ENCODE data around the gene TIMM13. TPM values are rescaled to one million over a fixed set of nuclear protein-coding genes. Genes with fewer than 3 reads are reported as not detected.

Gene TIMM13
- total RNA-seq, 6 donors from 2014 or later, result 26.2 to 82.3 (median 40.0) TPM

DNA sequence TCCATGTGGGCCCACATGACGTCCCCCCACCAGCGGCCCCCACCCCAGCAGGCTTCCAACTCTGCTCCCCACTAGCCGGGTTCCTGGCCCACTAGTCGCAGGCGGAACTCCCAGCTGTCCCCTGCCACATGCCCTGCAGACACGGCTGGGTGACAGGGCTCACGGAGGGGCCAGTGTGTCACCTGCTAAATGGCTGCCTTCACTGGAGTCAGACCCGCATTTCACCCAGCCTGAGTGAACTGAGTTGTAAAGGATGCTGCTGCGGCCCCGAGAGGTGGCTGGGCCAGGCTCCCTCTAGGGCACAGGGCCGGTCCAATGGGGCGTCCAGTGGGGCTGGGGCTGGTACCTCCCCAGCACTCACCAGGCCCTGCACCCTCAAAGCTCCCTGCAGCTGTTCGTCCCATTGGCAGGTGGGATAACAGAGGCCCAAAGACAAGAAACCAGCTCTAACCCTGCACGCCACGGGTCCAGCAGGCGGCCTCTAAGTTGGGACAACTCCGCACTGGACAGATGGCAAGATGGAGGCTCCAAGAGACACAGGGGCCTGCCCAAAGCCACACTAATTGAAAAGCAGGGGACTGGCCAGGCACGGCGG, 26.1 kb upstream of the TIMM13 start:
- H3K4me3 ChIP-seq, result no peak overlapping the region
- H3K27me3 ChIP-seq, result no peaks in the 10 kb centered on the region
- H3K36me3 ChIP-seq, result peaks cover 0 to 5% (median 0%) of the 10 kb centered on the region in 4 donors
- WGBS, 2 donors, result 92 to 100% methylated on average over 5 to 9 of the region's 19 CpGs
- DNase-seq (no peak), ATAC-seq (ENCODE audit: low FRiP score in 2 of 2) (no peak)
- H3K4me1 ChIP-seq, result peaks cover 9 to 23% (median 15%) of the 10 kb centered on the region in 4 donors
- no peaks in the 10 kb centered on the region for H3K9me3 ChIP-seq
- TF ChIP-seq, protein P1, sequence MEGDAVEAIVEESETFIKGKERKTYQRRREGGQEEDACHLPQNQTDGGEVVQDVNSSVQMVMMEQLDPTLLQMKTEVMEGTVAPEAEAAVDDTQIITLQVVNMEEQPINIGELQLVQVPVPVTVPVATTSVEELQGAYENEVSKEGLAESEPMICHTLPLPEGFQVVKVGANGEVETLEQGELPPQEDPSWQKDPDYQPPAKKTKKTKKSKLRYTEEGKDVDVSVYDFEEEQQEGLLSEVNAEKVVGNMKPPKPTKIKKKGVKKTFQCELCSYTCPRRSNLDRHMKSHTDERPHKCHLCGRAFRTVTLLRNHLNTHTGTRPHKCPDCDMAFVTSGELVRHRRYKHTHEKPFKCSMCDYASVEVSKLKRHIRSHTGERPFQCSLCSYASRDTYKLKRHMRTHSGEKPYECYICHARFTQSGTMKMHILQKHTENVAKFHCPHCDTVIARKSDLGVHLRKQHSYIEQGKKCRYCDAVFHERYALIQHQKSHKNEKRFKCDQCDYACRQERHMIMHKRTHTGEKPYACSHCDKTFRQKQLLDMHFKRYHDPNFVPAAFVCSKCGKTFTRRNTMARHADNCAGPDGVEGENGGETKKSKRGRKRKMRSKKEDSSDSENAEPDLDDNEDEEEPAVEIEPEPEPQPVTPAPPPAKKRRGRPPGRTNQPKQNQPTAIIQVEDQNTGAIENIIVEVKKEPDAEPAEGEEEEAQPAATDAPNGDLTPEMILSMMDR (IDR thresholded peaks at IDR 0.05), result no peak
- TF ChIP-seq EP300 (IDR thresholded peaks at IDR 0.05) (no peak), POLR2AphosphoS5 (IDR thresholded peaks at IDR 0.05) (no peak), POLR2A (IDR thresholded peaks at IDR 0.05) (no peak)
- H3K27ac ChIP-seq, result no peak overlapping the region

- ATAC-seq (ENCODE audit: low FRiP score in 2 of 2) (no peak), DNase-seq (peak in 1 of 2 donors; percentile 67)
- Histone ChIP-seq H3K4me3 (no peak overlapping the region), H3K27ac (no peak overlapping the region), H3K4me1 (peaks cover 9 to 19% (median 13%) of the 10 kb centered on the region in 4 donors), H3K36me3 (peaks cover 0 to 5% (median 0%) of the 10 kb centered on the region in 4 donors), H3K9me3 (no peaks in the 10 kb centered on the region), H3K27me3 (no peaks in the 10 kb centered on the region)
- TF ChIP-seq, protein P1 (IDR thresholded peaks at IDR 0.05), result no peak
- 90 to 98% methylated on average over 8 to 18 of the region's 18 CpGs for WGBS, 2 donors
Measured at GRCh38 chr19:2451741-2452140, 24.4 kb upstream of the TIMM13 start.

GRCh38 chr19:2451138-2451537, 23.8 kb upstream of the TIMM13 start:
- H3K9me3 ChIP-seq, result no peaks in the 10 kb centered on the region
- WGBS, 2 donors, result 93 to 94% methylated on average over 7 of the region's 7 CpGs
- peaks cover 9 to 16% (median 13%) of the 10 kb centered on the region in 4 donors for H3K4me1 ChIP-seq
- no peak overlapping the region for H3K4me3 ChIP-seq
- H3K27me3 ChIP-seq, result no peaks in the 10 kb centered on the region
- DNase-seq, result no peak
- no peak for ATAC-seq (ENCODE audit: low FRiP score in 2 of 2)
- TF ChIP-seq EP300 (IDR thresholded peaks at IDR 0.05) (no peak), POLR2A (IDR thresholded peaks at IDR 0.05) (no peak), POLR2AphosphoS5 (IDR thresholded peaks at IDR 0.05) (no peak)
- TF ChIP-seq, protein P1 (IDR thresholded peaks at IDR 0.05), result no peak
- peaks cover 0 to 5% (median 0%) of the 10 kb centered on the region in 4 donors for H3K36me3 ChIP-seq
- no peak overlapping the region for H3K27ac ChIP-seq

GRCh38 chr19:2449019-2449418, 21.6 kb upstream of the TIMM13 start:
- Histone ChIP-seq H3K27me3 (no peaks in the 10 kb centered on the region), H3K9me3 (no peaks in the 10 kb centered on the region), H3K4me1 (no peaks in the 10 kb centered on the region), H3K36me3 (peaks cover 0 to 10% (median 7%) of the 10 kb centered on the region in 4 donors), H3K4me3 (no peak overlapping the region), H3K27ac (no peak overlapping the region)
- DNase-seq (no peak), ATAC-seq (ENCODE audit: low FRiP score in 2 of 2) (no peak)
- no peak for TF ChIP-seq POLR2AphosphoS5 (IDR thresholded peaks at IDR 0.05)
- TF ChIP-seq EP300 (IDR thresholded peaks at IDR 0.05), result no peak
- TF ChIP-seq, protein P1 (IDR thresholded peaks at IDR 0.05), result no peak
- no peak for TF ChIP-seq POLR2A (IDR thresholded peaks at IDR 0.05)
- 92 to 93% methylated on average over 7 to 11 of the region's 11 CpGs for WGBS, 2 donors

- TF ChIP-seq EP300 (IDR thresholded peaks at IDR 0.05) (no peak), POLR2AphosphoS5 (IDR thresholded peaks at IDR 0.05) (no peak), POLR2A (IDR thresholded peaks at IDR 0.05) (no peak)
- TF ChIP-seq, protein P1 (IDR thresholded peaks at IDR 0.05), result no peak
- no peak for ATAC-seq (ENCODE audit: low FRiP score in 2 of 2)
- Histone ChIP-seq H3K27me3 (no peaks in the 10 kb centered on the region), H3K9me3 (no peaks in the 10 kb centered on the region), H3K4me3 (no peak overlapping the region), H3K4me1 (no peaks in the 10 kb centered on the region), H3K36me3 (peaks cover 0 to 34% (median 22%) of the 10 kb centered on the region in 4 donors), H3K27ac (no peak overlapping the region)
- peak in 1 of 2 donors; percentile 78 for DNase-seq
- 52 to 62% methylated on average over 14 to 19 of the region's 19 CpGs for WGBS, 2 donors
Measured at GRCh38 chr19:2446381-2446780, 19.0 kb upstream of the TIMM13 start.
